PFSK-1 (cell line): Measurements from ENCODE around the gene FANCC.

ENCODE experiments used
- FOXP2 ChIP-seq: optimal IDR thresholded peaks from 2 replicates; pipeline ENCODE3; 2011; ENCODE audit warnings: borderline replicate concordance, control low read depth, inconsistent platforms; ENCODE audit not compliant: insufficient read depth; ENCODE audit errors: extremely low read length, extremely low read depth
- POLR2AphosphoS5 ChIP-seq: IDR thresholded peaks from 2 replicates; pipeline ENCODE4 v1.6.1; 2012; ENCODE audit warnings: low read depth, mild to moderate bottlenecking, control low read depth, low read length, moderate library complexity
- SIN3A ChIP-seq: IDR thresholded peaks from 2 replicates; pipeline ENCODE4 v1.6.1; 2012; ENCODE audit warnings: mild to moderate bottlenecking, low read length, moderate library complexity, borderline replicate concordance; ENCODE audit not compliant: insufficient read depth
- TAF1 ChIP-seq: IDR thresholded peaks from 2 replicates; pipeline ENCODE4 v1.6.1; 2012; ENCODE audit warnings: low read length, control low read depth, borderline replicate concordance; ENCODE audit not compliant: insufficient read depth
- TF ChIP-seq, protein P1 (sequence below), 2 experiments: IDR thresholded peaks; 2 replicates each; pipeline versions ENCODE4 v1.6.1 to v1.8.0; 2011 to 2012; ENCODE audit warnings: low read depth in 2 of 2, low read length in 2 of 2, control low read depth in 1 of 2, inconsistent platforms in 1 of 2, mild to moderate bottlenecking in 1 of 2, moderate library complexity in 1 of 2; ENCODE audit not compliant: insufficient read depth in 1 of 2

FANCC gene

DNA sequence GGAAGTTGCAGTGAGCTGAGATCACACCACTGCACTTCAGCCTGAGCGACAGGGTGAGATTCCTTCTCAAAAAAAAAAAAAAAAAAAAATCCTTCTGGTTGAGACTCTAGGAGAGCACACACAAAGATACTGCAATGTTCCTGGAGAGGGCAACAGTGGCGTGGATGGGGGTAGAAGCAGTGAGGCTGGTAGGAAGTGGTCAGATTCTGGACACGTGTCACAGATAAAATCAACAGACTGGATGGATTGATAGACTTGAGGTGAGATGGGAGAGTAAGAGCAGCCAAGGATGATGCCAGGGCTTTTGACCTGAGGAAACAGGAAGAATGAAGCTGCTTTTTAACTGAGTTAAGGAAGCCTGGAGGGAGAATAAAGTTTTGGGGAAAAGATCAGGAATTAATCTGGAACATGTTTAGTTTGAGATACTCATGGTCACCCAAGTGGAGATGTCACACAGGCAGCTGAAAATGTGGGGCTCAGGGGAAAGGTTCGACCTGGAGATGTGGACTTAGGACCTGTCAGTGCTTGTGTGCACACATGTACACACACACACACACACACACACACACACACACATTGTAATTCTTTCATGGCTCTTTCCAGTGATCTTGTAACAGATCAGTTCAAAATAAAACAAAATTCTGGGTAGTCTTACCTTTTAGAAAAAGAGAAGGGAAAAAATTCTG lies 88.1 kb downstream of the FANCC start:
- no peak for TF ChIP-seq FOXP2
- TF ChIP-seq, protein P1, sequence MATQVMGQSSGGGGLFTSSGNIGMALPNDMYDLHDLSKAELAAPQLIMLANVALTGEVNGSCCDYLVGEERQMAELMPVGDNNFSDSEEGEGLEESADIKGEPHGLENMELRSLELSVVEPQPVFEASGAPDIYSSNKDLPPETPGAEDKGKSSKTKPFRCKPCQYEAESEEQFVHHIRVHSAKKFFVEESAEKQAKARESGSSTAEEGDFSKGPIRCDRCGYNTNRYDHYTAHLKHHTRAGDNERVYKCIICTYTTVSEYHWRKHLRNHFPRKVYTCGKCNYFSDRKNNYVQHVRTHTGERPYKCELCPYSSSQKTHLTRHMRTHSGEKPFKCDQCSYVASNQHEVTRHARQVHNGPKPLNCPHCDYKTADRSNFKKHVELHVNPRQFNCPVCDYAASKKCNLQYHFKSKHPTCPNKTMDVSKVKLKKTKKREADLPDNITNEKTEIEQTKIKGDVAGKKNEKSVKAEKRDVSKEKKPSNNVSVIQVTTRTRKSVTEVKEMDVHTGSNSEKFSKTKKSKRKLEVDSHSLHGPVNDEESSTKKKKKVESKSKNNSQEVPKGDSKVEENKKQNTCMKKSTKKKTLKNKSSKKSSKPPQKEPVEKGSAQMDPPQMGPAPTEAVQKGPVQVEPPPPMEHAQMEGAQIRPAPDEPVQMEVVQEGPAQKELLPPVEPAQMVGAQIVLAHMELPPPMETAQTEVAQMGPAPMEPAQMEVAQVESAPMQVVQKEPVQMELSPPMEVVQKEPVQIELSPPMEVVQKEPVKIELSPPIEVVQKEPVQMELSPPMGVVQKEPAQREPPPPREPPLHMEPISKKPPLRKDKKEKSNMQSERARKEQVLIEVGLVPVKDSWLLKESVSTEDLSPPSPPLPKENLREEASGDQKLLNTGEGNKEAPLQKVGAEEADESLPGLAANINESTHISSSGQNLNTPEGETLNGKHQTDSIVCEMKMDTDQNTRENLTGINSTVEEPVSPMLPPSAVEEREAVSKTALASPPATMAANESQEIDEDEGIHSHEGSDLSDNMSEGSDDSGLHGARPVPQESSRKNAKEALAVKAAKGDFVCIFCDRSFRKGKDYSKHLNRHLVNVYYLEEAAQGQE (IDR thresholded peaks at IDR 0.05; ENCODE audit: insufficient read depth in 1 of 2, low read depth in 2 of 2, low read length in 2 of 2): no peak
- no peak for TF ChIP-seq SIN3A
- no peak for TF ChIP-seq TAF1

DNA sequence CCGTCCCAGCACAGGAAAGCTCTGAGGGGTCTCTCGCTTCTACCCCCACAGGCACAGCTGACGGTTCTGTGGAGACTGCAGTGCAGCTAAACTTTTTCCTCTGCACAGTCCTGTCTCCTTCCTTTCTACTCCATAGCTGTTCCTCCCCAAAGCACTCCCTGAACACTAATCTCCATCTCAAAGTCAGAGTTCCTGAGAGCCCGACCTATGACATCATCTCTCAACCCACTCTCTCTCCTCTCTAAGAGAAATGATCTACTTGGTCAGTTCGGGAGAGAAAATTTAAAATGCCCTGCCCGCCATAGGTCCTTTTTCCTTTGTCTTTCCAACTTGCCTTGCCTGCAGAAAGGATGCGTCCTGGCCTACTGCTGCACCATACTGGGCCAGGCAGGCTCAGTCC lies 90.6 kb downstream of the FANCC start:
- TF ChIP-seq, protein P1 (IDR thresholded peaks at IDR 0.05; ENCODE audit: insufficient read depth in 1 of 2, low read depth in 2 of 2, low read length in 2 of 2): no peak
- TF ChIP-seq POLR2AphosphoS5 (no peak), TAF1 (no peak), FOXP2 (no peak), SIN3A (no peak)

DNA sequence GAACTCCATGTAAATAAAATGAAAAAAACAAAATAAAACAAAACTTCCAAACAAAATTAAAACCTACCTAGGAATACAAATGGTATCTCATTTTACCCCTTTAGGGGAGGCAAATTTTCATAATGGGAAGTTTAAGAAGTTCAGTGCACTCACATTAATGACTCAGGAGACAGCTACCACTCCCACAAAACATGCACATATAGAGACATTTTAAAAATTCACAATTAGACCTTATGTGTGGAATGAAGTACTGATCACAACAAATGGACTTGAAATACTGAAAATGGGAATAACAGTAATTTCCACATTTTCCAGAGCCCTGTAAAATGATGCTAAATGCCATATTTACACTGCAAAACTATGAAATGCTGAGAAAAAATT lies 91.8 kb downstream of the FANCC start:
- TF ChIP-seq POLR2AphosphoS5: no peak
- TF ChIP-seq FOXP2: no peak
- TF ChIP-seq TAF1: no peak
- TF ChIP-seq, protein P1 (IDR thresholded peaks at IDR 0.05; ENCODE audit: insufficient read depth in 1 of 2, low read depth in 2 of 2, low read length in 2 of 2): no peak
- TF ChIP-seq SIN3A: no peak

DNA sequence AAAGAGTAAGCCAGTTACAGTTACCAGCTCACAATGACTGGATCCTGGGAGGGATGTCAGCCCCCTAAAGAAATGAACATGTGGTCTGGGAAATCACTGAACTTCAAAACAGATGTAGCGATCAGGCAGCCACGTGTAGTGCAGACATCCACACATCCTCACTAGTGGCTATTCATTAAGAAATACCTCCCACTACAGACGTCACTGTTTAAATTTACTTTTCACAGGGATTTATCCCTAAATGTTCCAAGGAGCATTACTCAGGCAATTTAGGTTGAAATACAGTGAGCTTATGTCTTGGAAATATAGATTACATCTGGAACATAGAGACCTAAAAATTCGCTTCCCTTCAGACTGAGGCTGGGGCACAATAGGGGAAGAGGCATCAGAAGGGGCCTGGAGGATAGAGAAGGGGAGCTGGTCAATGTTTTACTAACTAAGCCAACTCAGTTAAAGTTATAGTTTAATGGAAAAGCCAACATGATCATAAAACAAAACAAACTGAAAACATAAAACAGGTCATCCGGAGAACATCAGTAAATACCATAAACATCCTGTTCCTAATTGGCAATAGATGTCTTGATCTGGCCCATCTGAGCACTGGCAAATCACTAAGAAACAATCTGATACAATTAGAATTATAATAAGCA lies 92.3 kb downstream of the FANCC start:
- TF ChIP-seq POLR2AphosphoS5: no peak
- TF ChIP-seq TAF1: no peak
- TF ChIP-seq, protein P1 (IDR thresholded peaks at IDR 0.05; ENCODE audit: insufficient read depth in 1 of 2, low read depth in 2 of 2, low read length in 2 of 2): no peak
- no peak for TF ChIP-seq FOXP2
- TF ChIP-seq SIN3A: no peak
